ENCODE measurements around the gene ETFA. TPM values are rescaled to one million over a fixed set of nuclear protein-coding genes. Genes with fewer than 3 reads are reported as not detected.

The ETFA gene
- total and polyA plus RNA-seq, 12 donors = 103 to 541 (median 442) TPM

DNA sequence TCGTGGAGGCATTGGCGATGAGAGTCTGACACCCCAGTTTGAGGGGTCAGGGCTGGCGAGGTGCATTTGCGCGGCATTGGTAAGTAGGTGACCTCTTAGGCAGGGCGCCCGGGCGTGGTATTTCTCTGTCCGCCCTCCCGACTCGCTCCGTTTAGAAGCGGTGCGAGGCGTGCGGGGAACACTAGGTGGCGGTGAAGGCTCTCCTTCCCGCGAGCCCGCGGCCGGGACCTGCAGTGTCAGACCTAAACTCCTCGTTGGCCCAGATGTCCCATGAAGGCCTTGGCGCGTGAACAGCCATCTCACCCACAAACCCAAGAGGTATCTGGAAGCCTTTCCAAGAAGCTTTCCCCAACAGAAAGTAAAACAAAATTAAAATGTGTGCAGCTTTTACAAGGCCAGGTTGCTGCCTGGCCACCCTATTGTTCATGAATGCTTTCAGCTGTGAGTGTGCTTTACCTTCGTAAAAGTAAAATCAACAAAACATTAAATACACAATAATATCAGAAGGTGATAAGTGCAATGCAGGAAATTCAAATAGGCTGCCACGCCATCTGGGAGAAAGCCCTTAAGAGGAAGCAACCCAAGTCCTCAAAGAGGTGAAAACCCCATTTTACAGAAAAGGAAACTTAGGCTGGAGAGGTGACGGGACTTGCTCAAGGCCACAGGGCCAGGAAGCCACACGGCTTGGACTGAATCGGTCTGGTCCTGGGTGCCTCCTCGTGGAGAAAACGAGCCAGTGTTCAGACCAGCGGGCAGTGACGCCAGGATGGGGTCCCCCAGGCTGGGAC is 120.3 kb downstream of the ETFA start:
- DNase-seq = peak; percentile 73 to 81
- peak overlapping the region in 1 of 10 donors; percentile 5 for H3K4me3 ChIP-seq
- TF ChIP-seq, protein P1, sequence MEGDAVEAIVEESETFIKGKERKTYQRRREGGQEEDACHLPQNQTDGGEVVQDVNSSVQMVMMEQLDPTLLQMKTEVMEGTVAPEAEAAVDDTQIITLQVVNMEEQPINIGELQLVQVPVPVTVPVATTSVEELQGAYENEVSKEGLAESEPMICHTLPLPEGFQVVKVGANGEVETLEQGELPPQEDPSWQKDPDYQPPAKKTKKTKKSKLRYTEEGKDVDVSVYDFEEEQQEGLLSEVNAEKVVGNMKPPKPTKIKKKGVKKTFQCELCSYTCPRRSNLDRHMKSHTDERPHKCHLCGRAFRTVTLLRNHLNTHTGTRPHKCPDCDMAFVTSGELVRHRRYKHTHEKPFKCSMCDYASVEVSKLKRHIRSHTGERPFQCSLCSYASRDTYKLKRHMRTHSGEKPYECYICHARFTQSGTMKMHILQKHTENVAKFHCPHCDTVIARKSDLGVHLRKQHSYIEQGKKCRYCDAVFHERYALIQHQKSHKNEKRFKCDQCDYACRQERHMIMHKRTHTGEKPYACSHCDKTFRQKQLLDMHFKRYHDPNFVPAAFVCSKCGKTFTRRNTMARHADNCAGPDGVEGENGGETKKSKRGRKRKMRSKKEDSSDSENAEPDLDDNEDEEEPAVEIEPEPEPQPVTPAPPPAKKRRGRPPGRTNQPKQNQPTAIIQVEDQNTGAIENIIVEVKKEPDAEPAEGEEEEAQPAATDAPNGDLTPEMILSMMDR (IDR thresholded peaks at IDR 0.05) = peak; percentile 53 to 93 (median 87)
- H3K9me3 ChIP-seq = no peaks in the 10 kb centered on the region
- H3K27ac ChIP-seq = no peak overlapping the region
- 20 to 23% methylated on average over 34 of the region's 34 CpGs for WGBS, 2 donors
- intact Hi-C loops (cut with DNase I) = loop anchor here in 8 of 10 donors (2.0 to 10.0 kb wide), 7 partner anchors 46 to 676 kb away; no protein-coding TSS in a partner anchor
- H3K36me3 ChIP-seq = no peaks in the 10 kb centered on the region
- ATAC-seq = peak; percentile 75 to 91 (median 84)
- H3K4me1 ChIP-seq = peaks cover 0 to 23% (median 16%) of the 10 kb centered on the region in 9 donors
- H3K27me3 ChIP-seq = peaks cover 0 to 47% (median 34%) of the 10 kb centered on the region in 7 donors

DNA sequence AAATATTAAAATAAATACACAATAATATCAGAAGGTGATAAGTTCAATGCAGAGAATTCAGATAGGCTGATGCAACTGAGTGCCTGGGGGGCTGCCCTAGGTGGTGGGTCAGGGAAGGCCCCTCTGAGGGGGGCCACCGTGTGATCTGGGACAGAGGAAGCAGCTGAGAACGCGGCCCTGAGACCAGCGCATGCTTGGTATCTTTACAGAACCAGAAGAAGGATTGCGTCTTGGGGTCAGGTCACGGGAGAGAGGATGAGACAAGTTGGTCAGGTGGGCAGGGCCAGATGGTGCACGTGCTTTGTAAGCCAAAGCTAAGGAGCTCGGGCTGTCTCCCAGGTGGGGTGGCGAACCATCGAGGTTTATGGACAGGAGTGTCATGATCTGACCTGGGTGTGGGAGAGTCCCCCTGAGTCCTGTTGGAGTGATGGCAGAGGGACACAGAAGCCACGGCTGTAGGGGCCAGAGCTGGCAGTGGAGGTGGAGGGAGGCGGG is 121.2 kb downstream of the ETFA start:
- 48 to 59% methylated on average over 12 of the region's 12 CpGs for WGBS, 2 donors
- peak in 4 of 8 donors; percentile 3 to 25 (median 14) for ATAC-seq

GRCh38 chr15:76189106-76189505 is 122.2 kb downstream of the ETFA start:
- Histone ChIP-seq H3K27ac (no peak overlapping the region), H3K36me3 (no peaks in the 10 kb centered on the region), H3K9me3 (no peaks in the 10 kb centered on the region), H3K27me3 (peaks cover 0 to 49% (median 36%) of the 10 kb centered on the region in 7 donors), H3K4me3 (no peak overlapping the region), H3K4me1 (peaks cover 0 to 17% (median 14%) of the 10 kb centered on the region in 9 donors)
- intact Hi-C loops (cut with DNase I) = loop anchor here in 3 of 10 donors (5.0 to 10.0 kb wide), 3 partner anchors 138 to 676 kb away; no protein-coding TSS in a partner anchor
- TF ChIP-seq, protein P1 (IDR thresholded peaks at IDR 0.05) = no peak
- WGBS, 2 donors = 49 to 61% methylated on average over 2 of the region's 2 CpGs
- DNase-seq (no peak), ATAC-seq (no peak)

More for the DNA sequence above, 121.2 kb downstream of the ETFA start:
- TF ChIP-seq, protein P1 (IDR thresholded peaks at IDR 0.05) = no peak
- intact Hi-C loops (cut with DNase I) = loop anchor here in 8 of 10 donors (2.0 to 10.0 kb wide), 7 partner anchors 47 to 677 kb away; no protein-coding TSS in a partner anchor
- Histone ChIP-seq H3K9me3 (no peaks in the 10 kb centered on the region), H3K4me1 (peaks cover 0 to 17% (median 14%) of the 10 kb centered on the region in 9 donors), H3K27ac (no peak overlapping the region), H3K4me3 (no peak overlapping the region), H3K36me3 (no peaks in the 10 kb centered on the region), H3K27me3 (peaks cover 0 to 49% (median 36%) of the 10 kb centered on the region in 7 donors)
- no peak for DNase-seq

GRCh38 chr15:76187163-76187562 is 124.1 kb downstream of the ETFA start:
- Histone ChIP-seq H3K27ac (no peak overlapping the region), H3K27me3 (peaks cover 0 to 48% (median 27%) of the 10 kb centered on the region in 7 donors), H3K4me1 (peaks cover 0 to 17% (median 14%) of the 10 kb centered on the region in 9 donors), H3K9me3 (no peaks in the 10 kb centered on the region), H3K36me3 (no peaks in the 10 kb centered on the region), H3K4me3 (no peak overlapping the region)
- ATAC-seq (no peak), DNase-seq (no peak)
- 75 to 79% methylated on average over 4 of the region's 4 CpGs for WGBS, 2 donors
- TF ChIP-seq, protein P1 (IDR thresholded peaks at IDR 0.05) = no peak
- intact Hi-C loops (cut with DNase I) = loop anchor here in 3 of 10 donors (5.0 to 10.0 kb wide), 3 partner anchors 140 to 678 kb away; no protein-coding TSS in a partner anchor
